HG02840 (cell line): Measurements from ENCODE around the gene IL36B.

Source experiments
- ATAC-seq: cut with Tn5 transposase; IDR thresholded peaks from one replicate; pipeline ENCODE4 v1.9.1; 2021; ENCODE audit warnings: mild to moderate bottlenecking, moderate library complexity, moderate number of reproducible peaks; ENCODE audit not compliant: unreplicated experiment, low FRiP score

Gene IL36B

DNA sequence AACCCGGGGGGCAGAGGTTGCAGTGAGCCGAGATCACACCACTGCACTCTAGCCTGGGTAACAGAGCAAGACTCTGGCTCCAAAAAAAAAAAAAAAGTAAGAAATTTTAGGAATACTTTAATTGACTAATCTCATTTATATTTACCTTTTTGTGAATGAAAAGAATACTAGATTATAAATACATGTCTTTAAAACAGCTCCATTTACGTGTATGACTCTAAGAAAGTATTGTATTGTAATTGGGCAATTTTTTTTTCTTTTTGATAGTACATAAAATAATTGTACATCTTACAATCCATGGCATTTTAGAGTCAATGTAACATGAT, 39.4 kb downstream of the IL36B start:
- no peak for ATAC-seq

DNA sequence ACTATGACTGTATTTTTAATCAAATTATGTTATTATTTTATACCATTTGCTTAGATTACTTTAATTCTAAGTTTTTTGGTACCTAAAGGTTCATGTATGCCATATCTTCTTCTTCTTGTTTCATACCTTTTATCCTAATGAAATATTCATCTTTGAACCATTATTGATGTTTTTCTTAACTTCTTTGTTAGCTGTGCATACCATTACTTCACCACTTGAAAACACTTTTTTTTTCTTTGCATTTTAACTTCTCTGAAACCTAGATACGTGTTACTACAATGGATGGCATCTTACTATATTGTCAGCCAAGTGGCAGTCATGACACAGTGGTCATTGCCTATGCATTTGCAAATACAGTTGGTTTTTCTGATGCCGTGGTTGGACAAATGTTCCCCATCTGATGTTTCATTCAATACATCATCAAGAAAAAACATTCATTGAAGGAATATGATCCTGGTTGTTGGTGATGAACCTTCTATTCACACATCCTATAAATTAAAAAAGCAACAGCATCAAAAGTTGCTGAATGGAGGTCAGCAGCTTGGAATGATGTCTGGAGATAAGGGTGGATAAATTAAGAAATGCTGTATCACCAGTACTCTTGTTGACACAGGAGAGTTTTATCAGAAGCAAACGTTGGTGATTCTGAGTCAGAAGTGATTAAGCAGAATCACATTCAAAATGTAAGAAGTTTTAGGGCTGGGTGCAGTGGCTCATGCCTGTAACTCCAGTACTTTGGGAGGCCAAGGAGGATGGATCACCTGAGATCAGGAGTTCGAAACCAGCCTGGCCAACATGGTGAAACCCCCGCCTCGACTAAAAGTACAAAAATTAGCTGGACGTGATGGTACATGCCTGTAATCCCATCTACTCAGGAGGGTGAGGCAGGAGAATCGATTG, 40.0 kb downstream of the IL36B start:
- ATAC-seq = no peak

DNA sequence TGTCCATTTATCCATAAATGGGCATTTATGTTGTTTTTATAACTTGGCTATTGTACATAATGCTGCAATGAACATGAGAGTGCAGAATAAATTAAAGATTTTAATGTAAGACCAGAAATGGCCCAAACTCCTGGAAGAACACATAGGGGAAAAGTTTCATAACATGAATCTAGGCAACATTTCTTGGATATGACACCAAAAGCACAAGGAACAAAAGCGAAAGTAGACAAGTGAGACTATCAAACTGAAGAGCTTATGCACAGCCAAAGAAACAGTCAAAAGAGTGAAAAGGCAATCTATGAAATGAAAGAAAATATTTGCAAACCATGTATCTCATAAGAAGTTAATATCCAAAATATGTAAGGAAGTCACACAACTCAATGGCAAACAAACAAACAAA, 41.6 kb downstream of the IL36B start:
- no peak for ATAC-seq

DNA sequence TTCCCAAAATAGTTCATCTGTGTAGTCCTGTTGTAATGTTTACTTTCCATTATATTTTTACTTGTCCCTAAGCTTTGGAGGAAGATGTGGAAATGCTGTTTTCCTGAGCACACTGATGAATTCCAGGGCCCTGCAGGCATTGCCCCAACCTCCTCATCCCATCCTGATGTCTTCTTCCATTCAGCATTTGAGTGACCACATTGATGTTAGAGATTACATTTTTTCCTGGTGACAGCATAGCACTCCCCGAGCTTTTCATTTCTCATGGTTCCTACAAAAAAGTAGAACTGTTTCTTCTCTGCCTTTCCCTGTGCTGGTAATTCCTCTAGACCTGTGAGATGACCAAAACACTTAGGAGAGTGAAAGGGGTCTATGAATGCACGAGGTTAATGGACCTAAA, 42.6 kb downstream of the IL36B start:
- no peak for ATAC-seq

DNA sequence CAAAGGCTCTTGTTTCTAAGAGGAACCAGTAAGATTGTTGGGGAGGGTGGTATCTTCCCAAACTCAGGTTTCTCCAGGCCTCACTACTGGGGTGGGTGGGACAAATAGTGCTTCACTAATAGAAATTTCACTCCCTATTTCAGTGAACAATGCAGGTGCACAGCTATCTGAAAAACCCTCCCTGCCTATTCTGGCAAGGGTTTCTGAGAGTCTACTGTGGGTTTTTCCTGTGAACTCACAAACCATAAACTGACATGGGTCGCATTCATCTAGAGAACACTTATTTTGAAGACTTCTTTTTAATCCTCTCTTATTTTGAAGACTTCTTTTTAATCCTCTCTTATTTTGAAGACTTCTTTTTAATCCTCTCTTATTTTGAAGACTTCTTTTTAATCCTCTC, 43.0 kb downstream of the IL36B start:
- ATAC-seq = no peak

DNA sequence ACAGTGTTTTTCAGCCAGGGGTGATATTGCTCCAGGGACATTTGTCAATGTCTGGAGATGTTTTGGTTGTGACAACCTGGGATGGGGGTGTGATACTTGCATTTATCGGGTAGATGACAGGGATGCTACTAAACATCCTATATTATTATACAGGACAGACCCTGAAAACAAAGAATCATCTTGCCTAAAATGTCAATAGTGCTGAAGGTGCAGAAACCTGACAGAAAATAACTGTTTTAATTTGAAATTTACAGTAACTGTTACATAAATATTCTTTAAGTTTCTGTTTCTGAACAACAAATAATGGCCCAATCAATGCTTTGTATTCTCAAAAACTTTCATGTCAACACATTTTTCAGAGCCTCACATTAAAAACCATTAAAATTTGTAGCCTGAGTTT, 45.4 kb downstream of the IL36B start:
- ATAC-seq = no peak

DNA sequence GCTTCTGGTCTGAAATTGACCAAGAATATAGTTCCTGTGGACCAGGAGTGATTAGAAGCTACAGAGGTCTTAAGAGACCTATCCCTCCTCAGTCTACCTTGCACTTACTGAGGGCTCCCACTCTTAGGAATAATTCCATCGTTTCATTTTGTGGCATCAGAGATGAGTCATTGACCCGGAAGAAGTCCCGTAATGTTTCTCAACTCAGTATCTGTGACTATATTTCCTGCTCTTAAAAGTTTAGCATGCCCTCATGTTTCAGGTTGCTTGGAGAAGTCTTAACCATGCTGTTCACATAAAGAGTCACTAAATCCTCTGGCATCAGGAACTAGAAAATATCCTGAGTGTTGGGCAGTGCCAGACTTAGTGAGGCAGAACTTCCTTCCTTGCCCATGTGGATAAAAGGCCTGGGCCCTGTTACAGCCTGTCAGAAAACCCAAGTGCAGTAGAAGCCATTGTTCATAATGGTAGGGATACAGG, 47.6 kb downstream of the IL36B start, which contains the start of gene IL36A:
Gene IL36A, plus strand, starts transcription at position 430 of the 480 bp plus-strand sequence. CDS start 413 bp downstream, outside the sequence.
- ATAC-seq = no peak

DNA sequence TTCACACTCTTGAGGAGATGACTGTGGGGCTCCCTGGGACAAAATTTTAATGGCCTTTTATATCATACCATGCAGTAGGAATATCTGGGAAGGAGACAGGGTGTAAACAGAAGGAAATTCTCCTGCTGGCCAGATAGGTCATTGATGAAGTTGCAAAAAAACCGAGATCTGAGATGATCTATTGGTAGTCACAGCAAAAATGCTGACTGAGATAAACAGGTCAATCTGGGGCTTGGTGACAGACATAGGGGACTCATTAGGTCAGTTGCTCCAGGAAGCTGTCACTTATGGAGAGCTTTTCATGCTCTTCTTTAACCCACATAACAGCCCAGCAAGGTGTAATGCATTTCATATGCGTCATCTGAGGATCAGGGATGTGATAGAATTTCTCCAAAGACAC, 50.0 kb downstream of the IL36B start:
- ATAC-seq = no peak

DNA sequence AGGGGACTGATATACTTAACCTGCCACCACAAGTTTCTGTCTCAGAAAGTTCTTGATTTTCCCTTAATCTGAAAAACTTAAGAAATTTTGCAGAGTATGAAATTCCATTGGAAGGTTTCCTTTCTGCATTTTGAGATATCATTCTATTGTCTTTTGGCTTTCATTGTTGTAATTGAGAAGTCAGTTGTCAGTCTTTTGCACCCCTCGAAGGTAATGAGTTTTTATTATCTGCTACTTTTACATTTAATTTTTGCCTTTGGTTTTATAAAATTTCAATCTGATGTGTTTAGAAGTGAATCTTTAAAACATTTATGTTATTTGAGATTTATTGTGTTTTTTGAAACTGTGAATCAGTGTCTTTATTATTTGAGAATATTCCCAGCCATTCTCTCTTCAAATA, 52.2 kb downstream of the IL36B start:
- ATAC-seq = no peak

DNA sequence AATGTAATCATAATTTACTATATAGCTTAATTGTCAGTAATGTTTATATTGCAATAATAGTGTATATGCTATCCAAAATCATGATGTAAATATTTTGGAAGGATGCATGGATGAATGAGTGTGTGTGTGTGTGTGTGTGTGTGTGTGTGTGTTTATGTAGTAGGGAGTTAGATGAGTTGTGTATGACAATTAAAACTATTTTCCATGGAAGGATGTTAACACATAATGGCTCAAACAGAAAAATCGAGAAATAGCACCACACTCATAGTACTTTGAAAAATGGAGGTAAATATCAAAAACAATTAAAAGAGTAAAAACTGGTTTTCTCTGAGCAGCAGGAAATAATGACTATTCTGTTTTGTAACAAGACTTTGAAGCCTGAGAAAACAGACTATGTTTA, 55.5 kb downstream of the IL36B start:
- no peak for ATAC-seq

DNA sequence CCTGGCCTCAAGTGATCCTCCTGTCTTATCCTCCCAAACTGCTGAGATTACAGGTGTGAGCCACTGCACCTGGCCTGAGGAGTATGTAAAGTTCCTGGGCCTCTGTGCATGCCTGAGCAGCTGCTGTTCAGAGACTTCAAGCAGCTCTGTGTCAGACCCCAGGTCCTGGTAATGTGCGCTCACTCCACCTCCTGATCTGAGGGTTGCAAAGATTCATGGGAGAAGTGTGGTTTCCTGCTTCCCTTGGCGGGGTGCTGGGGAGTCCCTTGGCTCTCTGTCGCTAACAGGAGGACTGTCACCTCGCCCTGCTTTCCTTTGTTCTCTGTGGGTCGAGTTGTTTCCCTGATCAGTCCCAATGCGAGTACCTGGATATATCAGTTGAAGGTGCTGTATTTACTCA, 56.0 kb downstream of the IL36B start:
- no peak for ATAC-seq

DNA sequence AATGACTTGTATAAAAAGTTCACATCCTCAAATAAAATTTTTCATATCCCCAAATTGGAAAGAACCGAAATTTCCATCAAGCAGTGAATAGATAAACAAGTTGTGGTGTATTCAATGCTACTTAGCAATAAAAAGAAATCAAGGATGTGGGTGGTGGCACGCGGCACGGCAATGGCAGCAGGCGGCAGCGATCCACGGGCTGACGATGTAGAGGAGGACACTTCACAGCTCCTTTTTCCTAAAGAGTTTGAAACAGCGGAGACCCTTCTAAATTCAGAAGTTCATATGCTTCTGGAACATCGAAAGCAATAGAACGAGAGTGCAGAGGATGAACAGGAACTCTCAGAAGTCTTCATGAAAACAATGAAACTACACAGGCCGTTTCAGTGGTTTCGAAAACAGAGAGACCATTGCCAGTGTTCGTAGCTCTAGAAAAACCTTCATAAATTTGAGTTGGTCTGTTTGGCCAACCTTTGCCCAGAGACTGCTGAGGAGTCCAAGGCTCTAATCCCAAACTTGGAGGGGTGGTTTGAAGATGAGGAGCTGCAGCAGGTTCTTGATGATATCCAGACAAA, 57.2 kb downstream of the IL36B start:
- no peak for ATAC-seq

DNA sequence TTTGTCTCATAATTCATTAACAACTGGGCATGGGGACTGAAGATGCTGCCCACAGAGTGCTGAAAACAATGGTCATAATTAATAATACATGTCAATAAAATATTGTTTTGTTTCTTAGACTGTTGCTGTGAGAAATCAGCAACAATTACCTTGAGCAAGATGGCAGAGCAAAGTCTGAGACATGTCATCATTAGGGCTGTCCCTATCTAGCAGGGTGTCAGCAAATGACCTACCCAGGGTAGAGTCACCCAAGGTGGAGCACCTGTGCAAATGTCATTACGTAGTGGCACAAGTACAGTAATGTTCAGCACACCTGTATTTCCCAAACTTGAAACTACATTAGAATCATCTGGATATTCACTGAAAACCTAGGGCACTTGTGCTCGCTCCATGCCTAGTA, 58.0 kb downstream of the IL36B start:
- ATAC-seq = no peak

DNA sequence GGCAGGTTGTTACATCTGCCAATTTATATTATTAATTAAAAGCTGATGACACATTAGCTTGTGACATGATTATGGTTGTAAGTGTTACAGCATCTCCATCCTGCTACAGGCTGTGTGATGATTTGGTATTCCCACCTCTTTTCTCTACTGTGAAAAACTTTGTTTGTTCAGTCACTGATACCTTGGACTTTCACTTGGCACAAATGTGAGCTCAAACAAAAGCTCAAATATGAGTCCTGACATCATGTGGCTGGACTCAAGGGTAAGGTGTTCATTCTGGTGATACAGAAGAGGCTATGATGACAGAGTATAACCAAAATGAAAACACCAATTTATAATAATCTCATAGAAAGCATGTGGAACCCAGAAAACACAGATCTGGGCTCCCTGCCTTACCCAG, 58.8 kb downstream of the IL36B start:
- no peak for ATAC-seq

DNA sequence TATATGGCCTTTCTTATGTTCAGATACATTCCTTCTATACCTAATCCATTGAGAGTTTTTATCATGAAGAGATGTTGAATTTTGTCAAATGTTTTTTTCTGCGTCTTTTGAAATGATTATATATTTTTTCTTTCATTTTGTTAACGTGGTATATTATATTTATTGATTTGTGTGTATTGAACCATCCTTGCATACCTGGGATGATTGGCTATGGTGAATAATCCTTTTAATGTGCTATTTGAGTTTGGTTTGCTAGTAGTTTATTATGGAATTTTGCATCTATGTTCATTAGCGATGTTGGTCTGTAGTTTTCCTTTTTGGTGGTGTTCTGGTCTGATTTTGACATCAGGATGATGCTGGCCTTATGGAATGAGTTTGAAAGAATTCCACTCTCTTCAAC, 63.1 kb downstream of the IL36B start:
- no peak for ATAC-seq

DNA sequence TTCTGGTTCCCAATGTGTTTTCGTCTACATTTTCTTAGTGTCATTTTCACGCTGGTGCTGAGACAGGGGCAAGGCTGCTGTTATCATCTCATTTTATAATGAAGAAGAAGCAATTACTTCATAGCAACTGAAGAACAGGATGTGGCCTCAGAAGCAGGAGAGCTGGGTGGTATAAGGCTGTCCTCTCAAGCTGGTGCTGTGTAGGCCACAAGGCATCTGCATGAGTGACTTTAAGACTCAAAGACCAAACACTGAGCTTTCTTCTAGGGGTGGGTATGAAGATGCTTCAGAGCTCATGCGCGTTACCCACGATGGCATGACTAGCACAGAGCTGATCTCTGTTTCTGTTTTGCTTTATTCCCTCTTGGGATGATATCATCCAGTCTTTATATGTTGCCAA, 67.6 kb downstream of the IL36B start:
- ATAC-seq = no peak

DNA sequence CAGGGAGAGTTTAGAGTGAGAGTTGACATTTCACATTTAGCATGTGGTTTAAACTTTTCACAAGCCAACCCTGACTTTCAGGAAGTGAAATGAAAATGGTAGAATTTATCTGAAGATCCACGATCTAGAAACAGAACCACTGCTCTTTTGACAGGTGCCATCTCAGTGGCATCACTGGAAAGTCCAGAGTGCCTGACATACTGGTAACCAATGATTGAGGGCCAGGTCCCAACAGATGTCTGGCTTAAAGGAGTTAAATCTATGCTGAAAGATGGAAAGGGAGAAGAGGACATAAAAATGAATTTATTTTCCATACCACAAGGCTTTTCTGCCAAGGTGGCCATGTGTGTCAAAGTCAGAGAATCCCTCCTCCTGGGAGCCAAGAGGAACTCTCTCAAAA, 72.1 kb downstream of the IL36B start:
- no peak for ATAC-seq

DNA sequence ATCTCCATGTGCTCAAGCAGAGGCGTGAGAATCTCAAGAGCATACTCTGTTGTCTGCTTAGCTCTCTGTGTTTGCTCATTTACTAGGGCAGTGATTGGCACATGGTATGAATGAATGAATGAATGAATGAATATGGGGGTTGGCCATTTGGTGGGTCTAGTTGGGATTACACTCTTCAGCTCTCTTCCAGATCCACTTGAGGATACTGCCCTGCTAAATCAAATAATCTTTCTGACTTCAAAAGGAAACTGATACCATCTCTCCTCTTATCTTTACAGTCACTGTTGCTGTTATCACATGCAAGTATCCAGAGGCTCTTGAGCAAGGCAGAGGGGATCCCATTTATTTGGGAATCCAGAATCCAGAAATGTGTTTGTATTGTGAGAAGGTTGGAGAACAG, 72.9 kb downstream of the IL36B start:
- no peak for ATAC-seq

DNA sequence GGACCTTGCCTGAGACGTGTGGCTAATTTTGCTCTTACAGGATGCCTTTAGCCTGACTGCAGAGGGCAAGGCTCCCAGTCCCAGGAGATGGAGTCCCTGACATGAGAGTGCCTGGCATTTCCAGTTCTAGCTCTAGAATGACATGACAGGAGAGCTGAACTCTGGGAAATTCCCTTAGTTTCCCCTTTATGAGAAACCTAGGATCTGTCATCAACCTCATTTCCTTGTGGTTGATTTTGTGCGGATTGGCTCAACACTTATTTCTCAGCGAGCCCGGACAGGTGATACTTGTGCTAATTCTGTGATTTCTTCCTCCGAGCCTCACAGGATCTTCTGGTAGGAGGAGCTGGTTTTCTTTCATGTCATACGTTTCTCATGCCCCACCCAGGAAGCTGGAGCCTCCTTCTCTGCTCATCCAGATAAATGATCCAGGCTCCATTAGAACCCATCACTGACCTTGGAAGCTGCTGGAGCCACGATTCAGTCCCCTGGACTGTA, 75.1 kb downstream of the IL36B start, which contains the start of gene IL36G:
Gene IL36G, plus strand, starts transcription at position 448 of the 498 bp plus-strand sequence. CDS start 633 bp downstream, outside the sequence.
- no peak for ATAC-seq
